ENCODE results near the gene SENP6. TPM values are rescaled to one million over a fixed set of nuclear protein-coding genes. Genes with fewer than 3 reads are reported as not detected.

Gene SENP6
- total and polyA plus RNA-seq, 9 of the 15 experiments (the other 6 are each of a cell fraction or from before 2014, with no cell fraction given), result 11.1 to 79.4 (median 46.8) TPM

DNA sequence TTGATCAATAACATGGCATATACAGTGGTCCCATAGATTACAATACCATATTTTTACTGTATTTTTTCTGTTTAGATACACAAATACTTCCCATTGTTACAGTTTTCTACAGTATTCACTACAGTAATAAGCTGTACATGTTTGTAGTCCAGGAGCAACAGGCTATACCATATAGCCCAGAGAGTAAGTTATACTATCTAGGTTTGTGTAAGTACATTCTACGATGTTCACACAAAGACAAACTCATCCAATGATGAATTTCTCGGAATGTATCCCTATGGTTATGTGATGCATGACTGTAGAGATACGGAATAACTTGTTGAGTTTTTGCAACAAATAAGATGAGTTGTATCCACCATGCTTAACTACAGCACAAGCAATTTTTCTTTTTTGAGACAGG is 143.7 kb downstream of the SENP6 start:
- H3K36me3 ChIP-seq (ENCODE audit: control insufficient read depth, insufficient read depth, low read length), result no peaks in the 10 kb centered on the region
- WGBS (ENCODE audit: insufficient coverage, low coverage, missing lambda C conversion rate), result 6% methylated on average over 3 of the region's 3 CpGs
- H3K27ac ChIP-seq (ENCODE audit: extremely low read depth, low read depth, low read length), result no peak overlapping the region
- CTCF ChIA-PET (ENCODE audit: low intra/inter-chr PET ratio), result no interaction called here
- no peaks in the 10 kb centered on the region for H3K9me1 ChIP-seq (ENCODE audit: control insufficient read depth, insufficient read depth, low read length)
- FAIRE-seq (no peak), DNase-seq (ENCODE audit: extremely low read depth in 1 of 4, low spot score in 3 of 4) (no peak), ATAC-seq (no peak)
- BruUV-seq (replicated peaks), result no TSS peak
- POLR2A ChIA-PET, result no interaction called here
- no peak for TF ChIP-seq ZNF133 (CRISPR knock-in tag; IDR thresholded peaks at IDR 0.05)
- TF ChIP-seq MEIS2 (IDR thresholded peaks at IDR 0.05; ENCODE audit: partially characterized antibody), result no peak
- no peak for TF ChIP-seq PHB2 (IDR thresholded peaks at IDR 0.05; ENCODE audit: low read depth)
- no peak for TF ChIP-seq HNRNPUL1 (IDR thresholded peaks at IDR 0.05; ENCODE audit: low read length)
- TF ChIP-seq KHSRP (IDR thresholded peaks at IDR 0.05), result no peak
- TF ChIP-seq ZNF232 (CRISPR knock-in tag; IDR thresholded peaks at IDR 0.05), result no peak
- TF ChIP-seq, protein P1, sequence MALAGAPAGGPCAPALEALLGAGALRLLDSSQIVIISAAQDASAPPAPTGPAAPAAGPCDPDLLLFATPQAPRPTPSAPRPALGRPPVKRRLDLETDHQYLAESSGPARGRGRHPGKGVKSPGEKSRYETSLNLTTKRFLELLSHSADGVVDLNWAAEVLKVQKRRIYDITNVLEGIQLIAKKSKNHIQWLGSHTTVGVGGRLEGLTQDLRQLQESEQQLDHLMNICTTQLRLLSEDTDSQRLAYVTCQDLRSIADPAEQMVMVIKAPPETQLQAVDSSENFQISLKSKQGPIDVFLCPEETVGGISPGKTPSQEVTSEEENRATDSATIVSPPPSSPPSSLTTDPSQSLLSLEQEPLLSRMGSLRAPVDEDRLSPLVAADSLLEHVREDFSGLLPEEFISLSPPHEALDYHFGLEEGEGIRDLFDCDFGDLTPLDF (CRISPR knock-in tag; IDR thresholded peaks at IDR 0.05), result no peak
- no peak for TF ChIP-seq ZNF253 (CRISPR knock-in tag; conservative IDR thresholded peaks at IDR 0.05)
- no peak for TF ChIP-seq TCF7 (IDR thresholded peaks at IDR 0.05; ENCODE audit: borderline replicate concordance)
- TF ChIP-seq ZNF431 (CRISPR knock-in tag; IDR thresholded peaks at IDR 0.05), result no peak
- H3K79me2 ChIP-seq (ENCODE audit: control insufficient read depth, insufficient read depth, low read length), result no peaks in the 10 kb centered on the region
- no peak overlapping the region for H3K9ac ChIP-seq (ENCODE audit: insufficient read depth in 1 of 2, low read depth in 2 of 2, low read length in 2 of 2)
- no peak overlapping the region for H3K4me3 ChIP-seq
- no peak overlapping the region for H3K4me2 ChIP-seq (ENCODE audit: insufficient read depth, low read length)
- H3K4me1 ChIP-seq (replicated peaks in 1 of 2; ENCODE audit: control insufficient read depth in 2 of 2, insufficient read depth in 2 of 2, low read length in 2 of 2), result peaks cover 0 to 14% of the 10 kb centered on the region in 2 experiments; a peak in 2 of 5 replicates
- intact Hi-C loops (cut with micrococcal nuclease) (no loop called here), in situ Hi-C loops (cut with MboI) (no loop called here)
- H4K20me1 ChIP-seq (replicated peaks; ENCODE audit: control insufficient read depth, insufficient read depth, low read length), result no peaks in the 10 kb centered on the region
- H3K9me3 ChIP-seq (replicated peaks; ENCODE audit: control insufficient read depth, insufficient read depth, low read depth, low read length), result no peaks in the 10 kb centered on the region
- H3K27me3 ChIP-seq (ENCODE audit: control insufficient read depth in 2 of 2, insufficient read depth in 2 of 2, low read length in 2 of 2), result peaks cover 7 to 29% of the 10 kb centered on the region in 2 experiments; a peak in 4 of 5 replicates
- H2AFZ ChIP-seq (ENCODE audit: low read depth, low read length), result no peak overlapping the region

All from K562 (cell line).